ELR (cell line): ENCODE data around the gene AHRR.

ENCODE experiments used
- DNase-seq: peaks from one replicate; pipeline ENCODE4 v3.0.0-alpha.2; 2015; ENCODE audit warnings: low read depth

The AHRR gene

DNA sequence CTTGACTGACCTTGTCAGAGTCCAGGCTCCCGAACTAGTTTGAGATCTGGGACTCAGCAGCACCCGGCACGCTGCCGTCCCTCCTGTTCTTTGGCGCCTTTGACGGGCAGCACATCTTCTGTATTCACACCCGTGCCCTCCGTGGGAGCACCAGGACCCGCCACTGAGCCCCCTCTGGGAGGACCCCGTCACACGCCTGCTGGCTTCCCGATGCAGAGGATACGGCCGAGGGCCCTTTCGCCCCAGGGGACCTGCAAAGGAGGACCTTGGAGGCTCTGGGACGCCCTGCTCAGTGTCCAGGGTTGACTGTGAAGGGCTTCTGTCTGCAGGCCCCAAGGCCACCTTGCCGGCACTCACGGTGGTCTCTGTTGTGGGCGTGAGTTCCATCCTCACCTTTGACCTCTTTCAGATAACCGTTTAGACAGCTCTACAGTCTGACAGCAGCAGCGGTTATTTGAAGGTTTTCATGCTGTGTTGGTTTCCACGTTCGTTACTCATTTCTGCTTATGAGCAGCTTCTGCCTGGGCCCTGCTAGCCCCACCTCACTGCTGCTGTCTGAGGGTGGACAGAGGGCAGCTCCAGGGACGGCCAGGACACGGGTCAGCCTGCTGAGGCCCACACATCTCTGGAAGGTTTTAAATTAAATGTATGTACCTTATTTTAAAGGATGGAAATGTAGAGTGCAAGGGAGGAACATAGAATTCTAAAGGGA is 108.9 kb downstream of the AHRR start:
- no peak for DNase-seq

DNA sequence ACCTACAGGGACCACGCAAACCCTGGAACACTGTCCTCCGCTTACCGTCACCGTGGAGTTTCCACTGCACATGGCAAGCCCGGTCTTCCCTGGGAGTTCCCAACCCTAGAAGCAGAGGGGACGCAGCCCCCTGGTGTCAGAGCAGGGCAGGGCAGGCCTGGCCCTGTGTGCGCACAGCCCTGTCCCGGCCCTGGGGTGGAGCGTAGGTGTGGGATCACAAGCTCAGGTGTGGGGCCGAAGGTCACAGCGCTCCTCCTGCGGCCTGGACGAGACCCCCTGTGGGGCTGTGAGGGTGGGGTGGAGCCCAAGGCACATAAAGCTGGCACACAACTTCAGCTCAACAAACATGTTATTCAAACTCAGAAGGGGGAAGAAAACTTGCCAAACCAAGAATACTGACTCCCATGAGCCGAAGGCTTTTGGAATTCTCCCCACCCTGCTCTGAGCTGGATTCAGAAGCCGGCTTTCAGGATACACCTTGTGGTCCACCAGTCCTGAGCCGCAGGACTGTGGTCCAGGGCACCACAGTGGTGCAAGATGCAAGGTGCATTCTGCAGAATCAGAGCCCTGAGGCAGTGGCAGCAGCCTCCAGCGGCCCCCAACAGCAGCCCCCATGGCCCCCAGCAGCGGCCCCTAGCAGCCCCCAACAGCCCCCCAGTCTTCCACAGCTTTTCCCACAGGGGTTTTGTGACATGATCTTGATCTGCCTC is 109.6 kb downstream of the AHRR start:
- peak; percentile 65 for DNase-seq

DNA sequence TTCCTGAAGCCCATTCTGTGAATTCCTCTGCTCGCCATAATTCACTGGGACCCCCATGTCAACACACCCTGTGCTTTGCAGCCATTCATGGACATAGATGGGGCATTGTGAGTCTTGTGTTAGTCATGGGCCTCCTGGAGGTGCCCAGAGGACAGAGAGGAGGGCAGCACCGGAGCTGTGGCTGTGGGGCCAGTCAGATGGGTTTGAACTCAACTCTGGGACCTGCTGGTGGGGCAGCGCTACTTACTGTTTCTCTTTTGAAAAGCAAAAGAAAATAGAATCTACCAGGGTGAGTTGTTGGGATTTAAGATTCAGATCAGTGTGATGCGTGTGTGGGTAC is 110.2 kb downstream of the AHRR start:
- DNase-seq, result peak; percentile 28

DNA sequence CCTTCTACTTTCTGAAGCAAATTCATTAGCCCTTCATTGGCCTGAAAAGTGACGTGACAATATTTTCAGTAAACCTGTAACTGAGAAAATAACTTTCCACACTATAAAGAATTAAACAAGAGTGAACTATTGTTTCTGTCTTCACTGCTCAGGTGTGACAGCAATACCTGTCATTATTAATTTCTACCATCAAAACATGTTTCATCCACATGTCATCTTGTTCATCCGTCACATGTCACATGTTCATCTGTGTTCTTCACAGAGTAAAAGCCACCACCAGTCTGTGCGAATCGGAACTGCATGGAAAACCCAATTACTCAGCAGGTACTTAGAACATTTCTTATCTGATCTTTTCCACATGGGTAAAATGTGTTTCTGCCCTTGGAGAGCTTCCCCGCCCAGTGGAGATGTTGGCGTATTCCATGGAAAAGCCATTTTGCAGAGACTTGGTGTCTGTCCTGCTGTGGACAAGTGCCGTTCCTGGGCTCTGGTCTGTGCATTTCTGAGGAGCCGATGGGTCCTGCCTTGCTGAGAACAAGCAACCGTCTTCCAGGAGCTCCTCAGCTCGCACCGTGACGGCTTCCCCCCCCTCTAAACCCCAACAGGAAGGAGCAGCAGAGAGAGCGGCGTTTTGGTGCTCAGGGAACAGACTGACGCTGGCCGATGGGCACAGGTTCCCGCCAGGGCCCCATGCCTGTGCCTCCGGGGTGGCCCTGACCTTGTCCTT is 110.8 kb downstream of the AHRR start:
- no peak for DNase-seq

DNA sequence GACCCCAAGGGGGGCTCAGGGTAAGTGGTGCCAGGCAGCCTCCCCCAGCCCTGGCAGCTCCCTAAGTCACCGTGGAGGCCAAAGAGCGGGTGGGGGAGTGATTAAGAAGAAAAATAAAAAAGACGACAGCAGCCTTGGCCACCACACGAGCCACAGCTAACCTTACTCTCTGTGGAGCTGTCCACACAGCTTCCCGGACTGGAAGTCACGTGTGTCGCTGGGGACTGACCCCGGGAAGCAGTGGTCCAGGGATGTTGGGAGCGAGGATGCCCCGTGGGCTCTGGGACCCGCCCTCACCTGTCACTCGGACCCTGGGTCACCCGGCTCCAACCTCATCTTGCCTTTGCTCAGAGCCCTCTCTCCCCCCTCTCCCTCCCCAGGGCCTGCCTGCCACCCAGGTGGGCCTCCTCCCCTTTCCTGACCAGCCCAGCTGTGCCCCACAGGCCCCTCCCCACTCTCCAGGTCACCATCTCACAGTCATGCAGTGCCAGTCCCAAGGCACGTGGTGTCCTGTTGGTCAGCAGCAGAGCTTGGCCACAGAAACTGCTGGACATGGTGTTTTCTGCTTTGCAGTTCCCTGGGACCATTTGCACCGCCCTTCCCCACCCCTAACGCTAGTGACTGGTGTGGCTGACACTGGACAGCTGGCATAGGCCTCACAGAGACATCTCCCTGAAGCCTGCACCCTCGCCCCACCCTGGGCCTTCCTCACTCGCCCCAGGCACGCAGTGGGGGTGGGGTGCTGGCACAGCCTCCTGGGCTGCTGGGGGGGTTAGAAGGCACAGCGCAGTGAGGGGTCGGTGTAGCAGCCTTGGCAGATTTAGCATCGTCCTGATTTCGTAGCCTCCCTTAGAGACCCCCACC is 111.6 kb downstream of the AHRR start:
- no peak for DNase-seq

DNA sequence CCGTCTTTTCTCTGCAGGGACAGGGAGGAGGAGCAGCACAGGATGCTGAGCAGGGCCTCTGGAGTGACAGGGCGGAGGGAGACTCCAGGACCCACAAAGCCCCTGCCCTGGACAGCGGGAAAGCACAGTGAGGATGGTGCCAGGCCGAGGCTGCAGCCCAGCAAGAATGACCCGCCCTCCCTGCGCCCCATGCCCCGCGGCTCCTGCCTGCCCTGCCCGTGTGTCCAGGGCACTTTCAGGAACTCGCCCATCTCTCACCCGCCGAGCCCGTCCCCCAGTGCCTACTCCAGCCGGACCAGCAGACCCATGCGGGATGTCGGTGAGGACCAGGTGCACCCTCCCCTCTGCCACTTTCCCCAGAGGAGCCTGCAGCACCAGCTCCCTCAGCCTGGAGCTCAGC is 112.3 kb downstream of the AHRR start:
- DNase-seq, result no peak

DNA sequence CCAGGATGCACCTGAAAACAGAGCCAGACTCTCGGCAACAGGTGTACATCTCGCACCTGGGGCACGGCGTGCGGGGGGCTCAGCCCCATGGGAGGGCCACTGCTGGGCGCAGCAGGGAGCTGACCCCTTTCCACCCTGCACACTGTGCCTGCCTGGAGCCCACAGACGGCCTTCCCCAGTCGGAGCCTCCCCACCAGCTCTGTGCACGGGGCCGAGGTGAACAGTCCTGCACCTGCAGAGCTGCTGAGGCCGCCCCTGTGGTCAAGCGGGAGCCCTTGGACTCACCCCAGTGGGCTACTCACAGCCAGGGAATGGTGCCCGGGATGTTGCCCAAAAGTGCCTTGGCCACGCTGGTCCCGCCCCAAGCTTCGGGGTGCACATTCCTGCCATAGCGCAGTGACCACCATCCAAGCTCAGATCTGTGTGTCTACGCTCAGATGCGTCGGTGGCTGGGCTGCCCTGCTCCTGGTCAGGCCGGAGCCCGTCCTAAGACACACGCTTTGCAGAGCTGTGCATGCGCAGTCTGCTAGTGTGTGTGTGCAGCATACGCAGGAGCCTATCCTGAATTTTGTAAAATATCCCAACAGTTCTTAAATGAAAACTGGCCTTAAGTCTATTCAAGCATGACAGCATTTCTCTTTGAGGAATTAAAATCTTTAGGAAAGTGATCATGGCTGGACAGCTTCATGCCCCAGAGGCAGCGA is 113.1 kb downstream of the AHRR start:
- no peak for DNase-seq

DNA sequence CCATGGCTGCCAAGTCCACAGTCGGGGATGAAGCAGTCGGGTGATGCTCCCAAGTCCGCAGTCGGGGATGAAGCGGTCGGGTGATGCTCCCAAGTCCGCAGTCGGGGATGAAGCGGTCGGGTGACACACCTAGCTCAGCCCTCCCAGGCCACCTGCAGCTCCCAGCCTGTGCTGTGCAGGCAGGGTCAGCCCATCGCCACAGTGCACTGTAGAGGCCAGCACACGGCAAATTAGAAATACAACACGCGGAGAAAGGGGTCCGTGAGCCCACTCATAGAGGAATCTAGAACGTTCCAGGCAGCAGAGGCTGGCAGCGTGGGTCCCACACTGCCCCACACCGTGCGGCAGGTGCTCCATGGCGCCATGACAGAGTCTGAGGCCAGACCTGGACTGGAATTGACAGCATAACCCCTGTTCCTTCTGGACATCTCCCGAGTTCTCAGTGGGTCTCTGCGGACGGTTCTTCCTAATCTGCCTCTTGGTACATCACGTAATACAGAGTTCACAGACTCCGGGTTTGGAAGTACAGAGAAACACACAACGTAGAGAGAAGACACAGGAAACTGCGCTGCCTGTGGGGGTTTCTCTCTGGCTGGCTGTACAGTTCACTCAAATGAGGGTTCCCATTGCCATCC is 113.8 kb downstream of the AHRR start:
- DNase-seq, result no peak

DNA sequence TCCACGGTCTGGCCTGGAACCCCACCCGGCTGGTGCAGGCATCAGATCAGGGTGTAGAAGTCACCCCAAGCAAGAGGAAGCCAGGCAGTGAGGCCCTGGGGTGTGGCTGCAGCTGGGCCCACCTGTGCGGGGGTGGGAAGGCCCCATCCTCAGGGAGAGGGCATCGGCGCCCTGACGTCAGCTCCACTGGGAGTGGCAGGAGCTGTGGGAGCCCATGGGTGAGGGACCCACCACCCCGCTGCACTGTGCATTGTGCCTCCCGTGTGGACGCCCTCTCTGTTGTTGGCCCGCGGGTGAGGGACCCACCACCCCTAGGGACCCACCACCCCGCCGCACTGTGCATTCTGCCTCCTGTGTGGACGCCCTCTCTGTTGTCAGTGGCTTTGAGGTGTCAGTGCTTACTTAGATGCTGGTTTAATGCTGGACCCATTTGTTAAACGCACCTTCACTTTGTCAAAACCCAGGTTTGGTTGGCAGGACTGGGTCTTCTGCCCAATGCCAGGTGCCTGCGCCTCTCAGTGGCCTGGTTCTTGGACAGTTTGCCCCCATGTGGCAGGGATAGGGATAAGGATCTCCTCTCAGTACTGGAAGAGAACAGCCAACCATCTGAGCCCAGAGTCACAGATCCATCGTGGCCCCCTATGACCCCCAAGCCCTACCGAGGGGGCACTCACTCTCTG is 114.6 kb downstream of the AHRR start:
- DNase-seq, result peak; percentile 52

DNA sequence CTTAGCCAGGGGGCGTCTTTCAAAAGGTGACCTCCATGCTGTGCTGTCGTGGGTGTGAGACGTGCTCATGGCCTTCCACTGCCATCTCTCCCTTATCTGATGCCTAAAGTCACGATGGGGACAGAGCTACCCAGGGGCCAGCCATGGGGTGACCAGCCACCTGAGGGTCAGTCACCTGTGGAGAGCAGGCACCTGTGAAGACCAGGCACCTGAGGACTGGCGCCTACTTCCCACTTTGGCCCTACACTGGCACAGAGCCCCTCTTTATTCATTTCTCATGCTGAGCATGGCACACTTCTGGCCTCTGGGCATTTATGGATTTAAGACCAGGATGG is 115.1 kb downstream of the AHRR start:
- no peak for DNase-seq

DNA sequence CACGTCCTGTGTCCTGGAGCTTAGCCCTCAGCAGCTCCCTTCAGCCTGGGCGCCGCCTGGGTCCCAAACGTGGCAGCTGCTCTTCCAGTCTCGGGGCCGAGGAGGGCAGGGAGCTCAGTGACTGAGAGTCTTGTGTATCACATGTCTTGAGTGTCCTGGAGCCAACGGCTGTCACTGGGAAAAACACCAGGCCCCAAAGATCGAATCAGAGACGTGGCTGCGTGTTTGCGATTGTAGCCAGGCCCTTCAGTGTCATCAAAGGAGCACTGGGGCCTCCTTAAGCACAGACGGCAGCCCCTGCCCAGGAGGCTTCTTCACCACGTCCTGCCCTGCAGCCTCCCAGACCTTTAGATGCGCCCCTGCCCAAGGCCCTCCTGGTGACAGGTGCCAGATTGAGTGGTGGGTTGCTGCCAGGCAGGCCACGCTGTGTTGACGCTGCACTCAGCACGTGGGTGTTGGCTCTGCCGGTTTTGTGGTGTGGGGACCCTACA is 115.8 kb downstream of the AHRR start:
- no peak for DNase-seq

DNA sequence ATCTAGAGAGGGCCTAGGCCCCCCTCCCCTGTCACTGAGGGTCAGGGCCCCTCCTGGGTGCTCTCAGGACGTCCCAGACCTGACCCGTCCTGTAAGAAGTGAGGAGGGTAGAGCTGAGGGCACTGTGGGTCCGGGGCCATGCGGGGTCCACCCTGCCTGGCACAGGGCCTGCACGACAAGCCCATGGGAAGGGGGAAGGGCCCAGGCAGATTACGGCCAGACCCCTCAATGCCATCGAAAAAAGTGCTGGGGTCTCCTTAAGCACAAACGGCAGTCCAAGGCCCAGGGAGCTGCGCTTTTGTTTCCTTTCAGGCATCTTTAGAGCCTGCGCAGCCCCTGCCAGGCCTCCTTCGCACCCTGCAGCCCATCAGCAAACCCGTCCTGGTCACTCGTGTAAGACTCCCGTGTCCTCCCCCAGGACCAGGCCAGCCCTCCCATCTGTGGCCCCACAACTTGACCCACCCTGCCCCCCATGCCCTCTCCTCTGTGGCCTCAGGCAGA is 117.0 kb downstream of the AHRR start:
- no peak for DNase-seq

DNA sequence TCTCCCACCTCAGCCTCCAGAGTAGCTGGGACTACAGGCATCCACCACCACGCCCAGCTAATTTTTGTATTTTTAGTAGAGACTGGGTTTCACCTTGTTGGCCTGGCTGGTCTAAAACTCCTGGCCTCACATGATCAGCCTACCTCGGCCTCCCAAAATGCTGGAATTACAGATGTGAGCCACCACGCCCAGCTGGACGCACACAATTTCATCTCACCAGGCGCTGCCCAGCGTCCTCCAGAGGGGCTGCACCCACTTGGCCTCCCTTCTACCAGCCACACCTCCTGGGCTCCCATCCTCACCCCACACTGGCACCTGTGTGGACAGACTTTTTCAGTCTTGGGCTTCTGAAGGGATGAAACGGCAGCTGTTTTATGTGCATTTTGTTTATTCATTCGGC is 117.7 kb downstream of the AHRR start:
- DNase-seq, result no peak

DNA sequence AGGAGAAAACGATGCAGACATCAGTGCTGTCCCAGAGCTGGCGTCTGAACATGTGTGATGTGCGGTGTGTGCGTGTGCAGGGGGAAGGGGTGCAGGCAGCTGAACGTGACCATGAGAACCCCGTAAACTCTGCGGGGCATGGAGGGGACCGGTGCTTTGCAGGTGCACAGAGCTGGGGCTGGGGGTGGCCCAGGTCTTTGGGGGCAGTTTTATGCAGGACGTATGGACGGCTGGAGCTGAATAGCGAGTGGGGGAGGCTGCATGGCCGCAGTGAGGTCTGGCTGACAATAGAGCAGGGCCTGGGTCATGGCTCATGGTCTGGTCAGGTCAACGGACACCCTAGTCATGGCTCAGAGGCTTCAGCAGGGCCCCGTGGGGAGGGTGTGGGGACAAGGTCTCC is 118.1 kb downstream of the AHRR start:
- no peak for DNase-seq

DNA sequence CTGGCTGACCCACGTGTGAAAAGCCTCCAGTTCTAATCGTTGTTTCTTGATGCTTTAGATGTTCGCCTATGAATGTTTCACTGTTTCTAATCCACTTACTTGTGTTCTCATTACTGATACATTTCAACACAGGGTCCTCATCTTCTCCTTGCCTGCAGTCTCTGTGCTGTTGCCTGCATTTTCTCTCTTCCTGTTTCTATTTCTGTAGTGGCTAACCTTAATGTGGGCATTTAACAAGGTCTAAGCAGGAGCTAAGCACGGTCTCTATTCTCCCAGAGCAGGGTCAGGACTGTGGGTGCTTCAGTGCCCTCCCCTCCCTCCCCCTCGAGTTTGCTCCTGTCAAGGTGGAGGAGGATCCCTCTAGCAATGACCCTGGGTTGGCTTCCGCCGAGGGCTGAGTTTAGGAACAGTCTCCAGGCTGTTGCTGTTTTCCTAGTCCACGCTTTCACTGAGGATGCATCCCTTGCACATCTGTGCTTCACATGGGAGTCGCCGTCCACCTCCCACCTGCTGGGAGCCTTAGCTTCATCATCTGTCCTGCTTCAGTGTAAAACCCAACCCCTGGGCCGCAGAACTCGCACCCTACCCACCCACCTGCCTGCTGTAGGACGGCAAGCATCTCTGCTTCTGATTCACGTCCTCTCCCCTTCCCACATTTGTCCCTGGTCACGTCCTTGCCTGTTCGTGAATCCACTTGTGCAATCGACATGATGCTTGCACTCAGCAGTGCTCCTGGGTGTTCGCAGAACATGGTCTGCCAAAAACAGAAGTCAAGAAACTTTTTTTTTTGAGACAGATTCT is 119.1 kb downstream of the AHRR start:
- DNase-seq, result no peak

DNA sequence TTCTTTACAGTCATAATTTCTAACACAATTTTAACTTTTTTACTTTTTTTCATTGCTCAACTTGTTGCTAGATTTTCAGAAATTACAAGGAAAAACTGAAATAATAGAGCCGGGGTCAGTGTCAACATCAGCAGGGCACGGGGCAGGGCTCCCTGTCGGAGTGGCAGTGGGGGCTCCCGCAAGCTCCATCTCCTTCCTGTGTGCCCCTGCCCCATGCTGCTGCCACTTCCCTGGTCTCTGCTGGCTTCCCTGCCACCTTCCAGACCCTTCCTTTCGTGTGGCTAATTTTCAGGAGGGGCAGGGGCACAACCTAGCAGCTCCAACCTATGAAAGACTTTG is 120.5 kb downstream of the AHRR start:
- DNase-seq, result no peak

DNA sequence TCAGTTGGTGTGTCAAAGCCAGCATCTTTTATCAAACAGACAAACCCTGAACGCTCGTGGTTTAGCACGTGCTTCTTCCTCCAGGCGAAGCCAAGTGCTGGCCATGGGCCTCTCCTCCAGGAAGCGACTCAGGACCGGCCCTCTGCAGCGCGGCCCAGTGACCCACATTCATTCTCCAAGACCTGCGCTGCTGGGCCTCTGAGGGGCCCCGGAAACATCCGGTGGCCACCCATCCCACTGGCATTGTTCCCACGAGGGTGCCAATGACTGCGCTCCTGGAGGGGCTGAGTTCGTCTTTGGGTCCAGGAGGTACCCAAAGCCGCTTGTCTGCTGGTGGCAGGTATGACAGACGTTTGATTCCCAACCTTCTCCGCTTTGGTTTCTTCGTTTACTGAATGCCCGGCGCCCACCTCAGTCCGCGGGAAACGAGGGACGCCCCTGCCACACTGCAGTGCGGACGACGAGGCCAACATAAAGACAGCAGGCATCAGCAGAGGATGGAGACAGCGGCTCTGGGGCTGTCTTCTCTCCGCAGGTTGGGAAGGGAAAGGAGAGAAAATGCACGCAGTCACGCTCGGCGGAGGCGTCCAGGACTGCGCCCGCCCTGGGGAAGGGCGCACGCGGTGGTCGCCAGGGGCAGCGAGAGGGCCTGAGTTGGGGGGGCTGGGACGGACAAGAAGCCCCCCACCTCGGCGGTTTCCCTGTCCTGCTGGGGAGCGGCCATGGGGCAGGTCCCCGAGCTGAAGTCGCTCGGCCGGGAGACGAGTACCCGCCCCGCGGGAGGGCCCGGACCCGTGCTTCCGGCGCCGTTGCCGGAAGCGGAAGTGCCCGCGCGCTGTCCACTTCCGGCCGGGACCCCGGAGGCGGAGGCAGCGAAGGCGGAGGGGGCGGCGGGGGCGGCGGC is 121.1 kb downstream of the AHRR start, which contains the start of gene EXOC3:
TSS of gene EXOC3 (plus strand) at position 842 of the 904 bp plus-strand sequence. CDS start 3,030 bp downstream, outside the sequence.
- DNase-seq, result peak; percentile 83
